HG03432 (cell line): ENCODE data around the gene SHKBP1.
"Not testable (repeated sequence)": the region's sequence is repeated elsewhere in the genome, so short reads cannot be mapped to it uniquely, and the experiment has no call there.

ENCODE experiments used
- ATAC-seq: cut with Tn5 transposase; IDR thresholded peaks from one replicate; pipeline ENCODE4 v1.9.1; 2021; ENCODE audit warnings: mild to moderate bottlenecking, moderate library complexity; ENCODE audit not compliant: unreplicated experiment

SHKBP1 gene

GRCh38 chr19:40576585-40577451 is at the start of gene SHKBP1:
TSS of gene SHKBP1 (plus strand) at chr19:40576873. CDS start at chr19:40576900, 27 bp downstream.
- ATAC-seq: peak; percentile 93

GRCh38 chr19:40528078-40528477 is 48.6 kb upstream of the SHKBP1 start:
- no peak for ATAC-seq

- ATAC-seq: no peak
Observed at GRCh38 chr19:40528533-40529092, 48.1 kb upstream of the SHKBP1 start.

- peak; percentile 63 for ATAC-seq
Observed at GRCh38 chr19:40529093-40529954, 47.3 kb upstream of the SHKBP1 start.

GRCh38 chr19:40530091-40530901 is 46.4 kb upstream of the SHKBP1 start:
- ATAC-seq: no peak

- no peak for ATAC-seq
Observed at GRCh38 chr19:40533508-40533907, 43.2 kb upstream of the SHKBP1 start.

- ATAC-seq: no peak
Observed at GRCh38 chr19:40534148-40534547, 42.5 kb upstream of the SHKBP1 start.

GRCh38 chr19:40539070-40539469 is 37.6 kb upstream of the SHKBP1 start:
- ATAC-seq: no peak

- ATAC-seq: no peak
Observed at GRCh38 chr19:40542202-40542859, 34.3 kb upstream of the SHKBP1 start.

- no peak for ATAC-seq
Observed at GRCh38 chr19:40543029-40543597, 33.6 kb upstream of the SHKBP1 start.

GRCh38 chr19:40546153-40546841 is 30.4 kb upstream of the SHKBP1 start:
- ATAC-seq: not testable (repeated sequence)

GRCh38 chr19:40547190-40547589 is 29.5 kb upstream of the SHKBP1 start:
- ATAC-seq: not testable (repeated sequence)

- no peak for ATAC-seq
Observed at GRCh38 chr19:40547836-40548235, 28.8 kb upstream of the SHKBP1 start.

- ATAC-seq: no peak
Observed at GRCh38 chr19:40549007-40549708, 27.5 kb upstream of the SHKBP1 start.

- ATAC-seq: no peak
Observed at GRCh38 chr19:40550951-40551350, 25.7 kb upstream of the SHKBP1 start.

- no peak for ATAC-seq
Observed at GRCh38 chr19:40552848-40553247, 23.8 kb upstream of the SHKBP1 start.

GRCh38 chr19:40553885-40554857 is 22.5 kb upstream of the SHKBP1 start:
- ATAC-seq: no peak
